ENCODE results near the gene LRPAP1. TPM values are rescaled to one million over a fixed set of nuclear protein-coding genes. Genes with fewer than 3 reads are reported as not detected.

The LRPAP1 gene
- total RNA-seq, 1 donor = 82.9 TPM

- Histone ChIP-seq H3K4me2 (ENCODE audit: insufficient read depth, low read length) (no peak overlapping the region), H2AFZ (ENCODE audit: low read length) (no peak overlapping the region), H3K9me3 (ENCODE audit: low read depth, low read length) (no peaks in the 10 kb centered on the region), H3K27me3 (ENCODE audit: insufficient read depth, low read length) (no peaks in the 10 kb centered on the region), H4K20me1 (ENCODE audit: insufficient read depth, low read length) (peaks cover 22% of the 10 kb centered on the region), H3K4me3 (ENCODE audit: insufficient read depth, low read length) (no peak overlapping the region), H3K4me1 (ENCODE audit: insufficient read depth, low read length) (no peaks in the 10 kb centered on the region), H3K36me3 (ENCODE audit: insufficient read depth, low read length) (no peaks in the 10 kb centered on the region), H3K27ac (ENCODE audit: low read depth, low read length) (no peak overlapping the region), H3K79me2 (ENCODE audit: insufficient read depth, low read length) (peaks cover 10% of the 10 kb centered on the region)
- TF ChIP-seq, protein P1, sequence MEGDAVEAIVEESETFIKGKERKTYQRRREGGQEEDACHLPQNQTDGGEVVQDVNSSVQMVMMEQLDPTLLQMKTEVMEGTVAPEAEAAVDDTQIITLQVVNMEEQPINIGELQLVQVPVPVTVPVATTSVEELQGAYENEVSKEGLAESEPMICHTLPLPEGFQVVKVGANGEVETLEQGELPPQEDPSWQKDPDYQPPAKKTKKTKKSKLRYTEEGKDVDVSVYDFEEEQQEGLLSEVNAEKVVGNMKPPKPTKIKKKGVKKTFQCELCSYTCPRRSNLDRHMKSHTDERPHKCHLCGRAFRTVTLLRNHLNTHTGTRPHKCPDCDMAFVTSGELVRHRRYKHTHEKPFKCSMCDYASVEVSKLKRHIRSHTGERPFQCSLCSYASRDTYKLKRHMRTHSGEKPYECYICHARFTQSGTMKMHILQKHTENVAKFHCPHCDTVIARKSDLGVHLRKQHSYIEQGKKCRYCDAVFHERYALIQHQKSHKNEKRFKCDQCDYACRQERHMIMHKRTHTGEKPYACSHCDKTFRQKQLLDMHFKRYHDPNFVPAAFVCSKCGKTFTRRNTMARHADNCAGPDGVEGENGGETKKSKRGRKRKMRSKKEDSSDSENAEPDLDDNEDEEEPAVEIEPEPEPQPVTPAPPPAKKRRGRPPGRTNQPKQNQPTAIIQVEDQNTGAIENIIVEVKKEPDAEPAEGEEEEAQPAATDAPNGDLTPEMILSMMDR (IDR thresholded peaks at IDR 0.05; ENCODE audit: extremely low read depth, low read depth, low read length) = no peak
- DNase-seq (ENCODE audit: insufficient read length, low spot score, missing footprints) = no peak
Measured at GRCh38 chr4:3500634-3501101, 31.6 kb downstream of the LRPAP1 start.

GRCh38 chr4:3500111-3500510, 32.1 kb downstream of the LRPAP1 start:
- peaks cover 21% of the 10 kb centered on the region for H4K20me1 ChIP-seq (ENCODE audit: insufficient read depth, low read length)
- no peak overlapping the region for H3K27ac ChIP-seq (ENCODE audit: low read depth, low read length)
- H3K36me3 ChIP-seq (ENCODE audit: insufficient read depth, low read length) = no peaks in the 10 kb centered on the region
- H3K79me2 ChIP-seq (ENCODE audit: insufficient read depth, low read length) = peaks cover 7% of the 10 kb centered on the region
- no peak overlapping the region for H3K4me2 ChIP-seq (ENCODE audit: insufficient read depth, low read length)
- H3K4me3 ChIP-seq (ENCODE audit: insufficient read depth, low read length) = no peak overlapping the region
- no peaks in the 10 kb centered on the region for H3K27me3 ChIP-seq (ENCODE audit: insufficient read depth, low read length)
- no peak for DNase-seq (ENCODE audit: insufficient read length, low spot score, missing footprints)
- no peaks in the 10 kb centered on the region for H3K9me3 ChIP-seq (ENCODE audit: low read depth, low read length)
- TF ChIP-seq, protein P1 (IDR thresholded peaks at IDR 0.05; ENCODE audit: extremely low read depth, low read depth, low read length) = no peak
- H2AFZ ChIP-seq (ENCODE audit: low read length) = no peak overlapping the region
- no peaks in the 10 kb centered on the region for H3K4me1 ChIP-seq (ENCODE audit: insufficient read depth, low read length)

DNA sequence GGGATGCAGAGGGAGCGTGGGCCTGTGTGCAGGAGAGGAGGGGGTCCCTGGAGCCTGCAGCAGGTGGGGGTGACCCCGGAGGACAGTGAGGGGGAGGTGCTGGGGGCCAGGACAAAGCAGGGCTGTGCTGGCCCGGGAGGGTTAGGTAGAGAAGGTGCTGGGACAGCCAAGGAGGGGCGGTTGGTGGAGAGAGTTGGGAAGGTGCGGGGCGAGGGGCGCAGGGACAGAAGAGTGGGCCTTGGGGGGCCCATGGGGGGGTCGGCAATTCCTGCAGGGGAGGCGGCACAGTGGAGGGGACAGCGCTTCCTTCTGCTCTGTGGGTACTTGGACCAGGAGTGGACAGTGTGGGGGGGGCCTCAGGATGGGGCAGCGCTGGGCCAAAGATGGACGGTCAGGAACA, 32.5 kb downstream of the LRPAP1 start:
- H3K79me2 ChIP-seq (ENCODE audit: insufficient read depth, low read length) = peaks cover 4% of the 10 kb centered on the region
- H3K4me3 ChIP-seq (ENCODE audit: insufficient read depth, low read length) = no peak overlapping the region
- no peak overlapping the region for H2AFZ ChIP-seq (ENCODE audit: low read length)
- no peak overlapping the region for H3K4me2 ChIP-seq (ENCODE audit: insufficient read depth, low read length)
- H4K20me1 ChIP-seq (ENCODE audit: insufficient read depth, low read length) = peaks cover 21% of the 10 kb centered on the region
- no peak for DNase-seq (ENCODE audit: insufficient read length, low spot score, missing footprints)
- H3K27ac ChIP-seq (ENCODE audit: low read depth, low read length) = no peak overlapping the region
- no peaks in the 10 kb centered on the region for H3K36me3 ChIP-seq (ENCODE audit: insufficient read depth, low read length)
- H3K9me3 ChIP-seq (ENCODE audit: low read depth, low read length) = no peaks in the 10 kb centered on the region
- H3K27me3 ChIP-seq (ENCODE audit: insufficient read depth, low read length) = no peaks in the 10 kb centered on the region
- H3K4me1 ChIP-seq (ENCODE audit: insufficient read depth, low read length) = no peaks in the 10 kb centered on the region
- TF ChIP-seq, protein P1 (IDR thresholded peaks at IDR 0.05; ENCODE audit: extremely low read depth, low read depth, low read length) = no peak

GRCh38 chr4:3498901-3499510, 33.2 kb downstream of the LRPAP1 start:
- no peak overlapping the region for H3K4me2 ChIP-seq (ENCODE audit: insufficient read depth, low read length)
- no peak overlapping the region for H3K27ac ChIP-seq (ENCODE audit: low read depth, low read length)
- no peak overlapping the region for H2AFZ ChIP-seq (ENCODE audit: low read length)
- TF ChIP-seq, protein P1 (IDR thresholded peaks at IDR 0.05; ENCODE audit: extremely low read depth, low read depth, low read length) = no peak
- no peaks in the 10 kb centered on the region for H3K36me3 ChIP-seq (ENCODE audit: insufficient read depth, low read length)
- peaks cover 4% of the 10 kb centered on the region for H3K79me2 ChIP-seq (ENCODE audit: insufficient read depth, low read length)
- H3K4me3 ChIP-seq (ENCODE audit: insufficient read depth, low read length) = no peak overlapping the region
- peaks cover 20% of the 10 kb centered on the region for H4K20me1 ChIP-seq (ENCODE audit: insufficient read depth, low read length)
- DNase-seq (ENCODE audit: insufficient read length, low spot score, missing footprints) = no peak
- no peaks in the 10 kb centered on the region for H3K27me3 ChIP-seq (ENCODE audit: insufficient read depth, low read length)
- no peaks in the 10 kb centered on the region for H3K9me3 ChIP-seq (ENCODE audit: low read depth, low read length)
- H3K4me1 ChIP-seq (ENCODE audit: insufficient read depth, low read length) = peaks cover 2% of the 10 kb centered on the region
